GM19324 (cell line): Measurements from ENCODE around the gene PPP1R26.
"Not testable (repeated sequence)": the region's sequence is repeated elsewhere in the genome, so short reads cannot be mapped to it uniquely, and the experiment has no call there.

Source experiments
- ATAC-seq: cut with Tn5 transposase; IDR thresholded peaks from one replicate; pipeline ENCODE4 v1.9.1; 2021; ENCODE audit warnings: mild to moderate bottlenecking, moderate library complexity; ENCODE audit not compliant: unreplicated experiment, low FRiP score

Gene PPP1R26

GRCh38 chr9:135503371-135504261, 24.0 kb downstream of the PPP1R26 start:
- ATAC-seq: no peak

- no peak for ATAC-seq
Measured at GRCh38 chr9:135504262-135505243, 25.0 kb downstream of the PPP1R26 start.

- ATAC-seq: no peak
Measured at GRCh38 chr9:135505406-135506187, 26.0 kb downstream of the PPP1R26 start.

- ATAC-seq: no peak
Measured at GRCh38 chr9:135506327-135507103, 26.9 kb downstream of the PPP1R26 start.

GRCh38 chr9:135507104-135508035, 27.8 kb downstream of the PPP1R26 start:
- no peak for ATAC-seq

- no peak for ATAC-seq
Measured at GRCh38 chr9:135508211-135508820, 28.7 kb downstream of the PPP1R26 start.

GRCh38 chr9:135509458-135509857, 29.9 kb downstream of the PPP1R26 start:
- ATAC-seq: no peak

- no peak for ATAC-seq
Measured at GRCh38 chr9:135512241-135512603, 32.6 kb downstream of the PPP1R26 start.

GRCh38 chr9:135512904-135513303, 33.3 kb downstream of the PPP1R26 start:
- no peak for ATAC-seq

GRCh38 chr9:135513351-135513846, 33.8 kb downstream of the PPP1R26 start:
- no peak for ATAC-seq

- not testable (repeated sequence) for ATAC-seq
Measured at GRCh38 chr9:135513906-135514305, 34.3 kb downstream of the PPP1R26 start.

- ATAC-seq: no peak
Measured at GRCh38 chr9:135514342-135515082, 34.9 kb downstream of the PPP1R26 start.

GRCh38 chr9:135515083-135515951, 35.7 kb downstream of the PPP1R26 start:
- no peak for ATAC-seq

GRCh38 chr9:135516132-135516860, 36.7 kb downstream of the PPP1R26 start:
- ATAC-seq: no peak

- ATAC-seq: no peak
Measured at GRCh38 chr9:135517407-135517822, 37.8 kb downstream of the PPP1R26 start.
